Large intestine (tissue), 3 donors: Measurements from ENCODE around the gene CKS2. TPM values are rescaled to one million over a fixed set of nuclear protein-coding genes. Genes with fewer than 3 reads are reported as not detected.

Source experiments
- DNase-seq, 2 donors: peaks; one replicate each; pipeline versions ENCODE4 v3.0.0 to v3.0.0-alpha.2; 2013
- H3K27ac ChIP-seq: one replicate; pipeline ENCODE4 v1.5.1; 2013; ENCODE audit warnings: low read length
- H3K27me3 ChIP-seq: 2 replicates; pipeline ENCODE4 v1.6.1; 2013; ENCODE audit warnings: low read length; ENCODE audit not compliant: control insufficient read depth, insufficient read depth
- H3K36me3 ChIP-seq: 2 replicates; pipeline ENCODE4 v1.6.1; 2013; ENCODE audit warnings: low read length; ENCODE audit not compliant: control insufficient read depth, insufficient read depth
- H3K4me1 ChIP-seq: one replicate; pipeline ENCODE4 v1.6.1; 2013; ENCODE audit warnings: low read length; ENCODE audit not compliant: control insufficient read depth, insufficient read depth
- H3K4me3 ChIP-seq: one replicate; pipeline ENCODE4 v1.5.1; 2013; ENCODE audit warnings: low read length
- H3K9me3 ChIP-seq: one replicate; pipeline ENCODE4 v1.6.1; 2013; ENCODE audit warnings: mild to moderate bottlenecking, low read depth, low read length, moderate library complexity; ENCODE audit not compliant: control insufficient read depth
- WGBS: methylation state at CpG from one replicate; pipeline ENCODE4 v1.1.5; 2013; ENCODE audit warnings: low lambda C conversion rate; ENCODE audit not compliant: insufficient coverage; 5-methylcytosine and 5-hydroxymethylcytosine counted together
- polyA plus RNA-seq: library from polyadenylated mRNA; unstranded; fragments of 120-200 nt; gene quantifications from one replicate; pipeline ENCODE4 v1.2.1, GENCODE V29; 2013

CKS2 gene
- polyA plus RNA-seq, 1 donor: 95.6 TPM

GRCh38 chr9:89363921-89364665 lies 53.1 kb downstream of the CKS2 start:
- Histone ChIP-seq H3K9me3 (no peaks in the 10 kb centered on the region), H3K27me3 (no peaks in the 10 kb centered on the region), H3K27ac (no peak overlapping the region), H3K4me1 (no peaks in the 10 kb centered on the region), H3K4me3 (no peak overlapping the region), H3K36me3 (peaks cover 37% of the 10 kb centered on the region)
- no CpG with 5 or more reads among the region's 9 CpGs for WGBS
- no peak for DNase-seq

DNA sequence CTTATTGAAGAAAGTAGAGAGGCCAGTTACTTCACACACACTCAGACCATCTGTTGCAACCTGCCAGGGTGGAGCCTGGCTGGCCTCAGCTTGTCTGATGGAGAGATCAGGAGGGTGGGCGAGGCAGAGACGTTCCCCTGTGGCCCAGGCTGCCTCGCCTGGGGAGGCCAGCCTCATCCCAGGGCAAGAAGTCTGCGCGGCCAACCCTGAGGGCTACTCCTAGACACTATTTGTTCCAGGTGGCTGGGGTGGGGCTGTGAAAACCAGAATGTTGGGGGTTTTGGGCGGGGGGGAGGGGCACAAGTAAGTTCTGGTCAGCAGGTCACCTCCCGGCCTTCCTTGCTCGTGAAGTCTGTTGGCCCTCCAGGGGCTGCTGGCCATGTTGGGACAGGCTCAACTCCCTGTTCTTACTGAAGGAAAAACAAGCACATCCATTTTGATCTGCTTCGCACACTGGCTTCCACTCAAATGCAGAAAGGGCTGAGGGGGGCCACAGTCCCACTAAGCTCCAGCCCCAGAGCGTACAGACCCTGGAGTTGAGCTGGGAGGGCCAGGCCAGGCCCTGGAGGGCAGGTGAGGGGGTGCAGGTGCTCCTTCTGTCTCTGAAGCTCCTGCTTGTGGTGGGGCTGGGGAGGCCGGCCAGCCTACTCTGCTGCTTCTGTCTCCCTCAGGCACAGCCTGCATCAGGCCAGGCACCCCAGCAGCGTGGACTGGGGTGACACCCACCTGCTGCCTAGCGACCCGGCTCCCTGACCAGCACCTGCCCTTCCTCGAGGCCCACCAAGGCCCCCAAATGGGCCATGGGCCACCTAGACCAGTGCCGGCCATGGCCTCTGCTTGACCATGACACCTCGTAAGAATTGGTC lies 53.9 kb downstream of the CKS2 start:
- Histone ChIP-seq H3K4me3 (no peak overlapping the region), H3K4me1 (no peaks in the 10 kb centered on the region), H3K27me3 (no peaks in the 10 kb centered on the region), H3K27ac (no peak overlapping the region), H3K9me3 (no peaks in the 10 kb centered on the region), H3K36me3 (peaks cover 32% of the 10 kb centered on the region)
- no CpG with 5 or more reads among the region's 17 CpGs for WGBS
- no peak for DNase-seq

DNA sequence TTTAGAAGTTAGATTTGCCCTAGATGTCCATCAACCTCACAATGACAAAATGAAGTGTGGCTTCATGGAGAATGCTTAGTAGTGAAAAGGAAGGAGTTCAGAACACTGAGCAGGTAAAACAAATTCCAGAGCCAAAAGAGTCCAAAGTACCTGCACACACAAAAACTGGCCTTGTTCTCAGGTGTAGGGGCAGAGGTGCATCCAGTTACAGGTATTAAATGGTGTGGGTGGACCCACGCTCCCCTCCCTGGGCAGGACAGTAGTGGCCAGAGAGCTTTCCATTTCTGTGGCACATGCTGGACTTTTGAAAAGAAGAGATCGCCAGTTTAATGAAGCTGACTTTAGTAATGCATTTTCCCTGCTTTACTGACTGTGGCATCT lies 54.5 kb downstream of the CKS2 start:
- H3K36me3 ChIP-seq: peaks cover 26% of the 10 kb centered on the region
- no peaks in the 10 kb centered on the region for H3K4me1 ChIP-seq
- H3K4me3 ChIP-seq: no peak overlapping the region
- no peak for DNase-seq
- WGBS: no CpG with 5 or more reads among the region's 2 CpGs
- no peaks in the 10 kb centered on the region for H3K27me3 ChIP-seq
- H3K27ac ChIP-seq: no peak overlapping the region
- peaks cover 5% of the 10 kb centered on the region for H3K9me3 ChIP-seq

Other genes with a start within 250 kb of the CKS2 start
- gene SHC3, start 132.4 kb upstream of the CKS2 start, polyA plus RNA-seq: 0.69 TPM
- gene SECISBP2, start 7.3 kb downstream of the CKS2 start, polyA plus RNA-seq: 67.1 TPM
- 32.8 TPM for gene SEMA4D, start 186.9 kb downstream of the CKS2 start, polyA plus RNA-seq